ENCODE measurements around the gene MICAL2. TPM values are rescaled to one million over a fixed set of nuclear protein-coding genes. Genes with fewer than 3 reads are reported as not detected.
A peak's percentile ranks its signal among the peaks of the same experiment; 100 is the strongest.

MICAL2 gene
- total RNA-seq, 1 experiment from 2014 or later = 247 TPM

- intact Hi-C loops (cut with micrococcal nuclease; ENCODE audit: unreplicated experiment) = no loop called here
- Mint-ChIP-seq H3K4me3 (ENCODE audit: unreplicated experiment) (no peak overlapping the region), H3K9me3 (ENCODE audit: unreplicated experiment) (peaks cover 14% of the 10 kb centered on the region), H3K36me3 (ENCODE audit: insufficient read depth, unreplicated experiment) (peaks cover 5% of the 10 kb centered on the region), H3K27ac (ENCODE audit: unreplicated experiment) (peak overlapping the region; percentile 78), H3K27me3 (ENCODE audit: insufficient read depth, unreplicated experiment) (no peaks in the 10 kb centered on the region), H3K4me1 (ENCODE audit: low read depth, unreplicated experiment) (peaks cover 68% of the 10 kb centered on the region)
- TF ChIP-seq CTCF (IDR thresholded peaks at IDR 0.05; ENCODE audit: insufficient read depth in 1 of 2, low read depth in 1 of 2, low read length in 1 of 2, severe bottlenecking in 1 of 2, unreplicated experiment in 1 of 2) = no peak
- H3K9me3 ChIP-seq = no peaks in the 10 kb centered on the region
- H3K4me3 ChIP-seq (ENCODE audit: low read depth, low read length) = no peak overlapping the region
- ChIA-PET CTCF (interaction anchor here (1.1 to 1.2 kb wide), 2 partner anchors 21 to 36 kb away, joined by 3 read pairs; partner anchors contain the start of gene MICAL2), POLR2A (no interaction called here)
- H3K36me3 ChIP-seq (ENCODE audit: control insufficient read depth, insufficient read depth, low read length) = no peaks in the 10 kb centered on the region
- H3K4me1 ChIP-seq = peaks cover 82% of the 10 kb centered on the region
- no peaks in the 10 kb centered on the region for H3K27me3 ChIP-seq (replicated peaks; ENCODE audit: control insufficient read depth, insufficient read depth, low read length)
- peak in 1 of 2 experiments; percentile 5 for DNase-seq
- BruUV-seq (replicated peaks) = no TSS peak
Observed at GRCh38 chr11:12089041-12089440, 21.3 kb upstream of the MICAL2 start.

- intact Hi-C loops (cut with micrococcal nuclease; ENCODE audit: unreplicated experiment) = no loop called here
Observed at GRCh38 chr11:12089473-12089872, 20.9 kb upstream of the MICAL2 start.

GRCh38 chr11:12090061-12090591 lies 20.3 kb upstream of the MICAL2 start:
- Mint-ChIP-seq H3K9me3 (ENCODE audit: unreplicated experiment) (peaks cover 9% of the 10 kb centered on the region), H3K4me3 (ENCODE audit: unreplicated experiment) (no peak overlapping the region), H3K27me3 (ENCODE audit: insufficient read depth, unreplicated experiment) (no peaks in the 10 kb centered on the region), H3K36me3 (ENCODE audit: insufficient read depth, unreplicated experiment) (peaks cover 5% of the 10 kb centered on the region), H3K4me1 (ENCODE audit: low read depth, unreplicated experiment) (peaks cover 71% of the 10 kb centered on the region), H3K27ac (ENCODE audit: unreplicated experiment) (peak overlapping the region; percentile 78)
- BruUV-seq (replicated peaks) = TSS peak; percentile 78
- peaks cover 79% of the 10 kb centered on the region for H3K4me1 ChIP-seq
- POLR2A ChIA-PET = no interaction called here
- CTCF ChIA-PET = interaction anchor here (0.7 to 3.3 kb wide), 5 partner anchors 13 to 192 kb away, joined by 3 to 12 read pairs (median 3); partner anchors contain the start of gene MICAL2
- H3K4me3 ChIP-seq (ENCODE audit: low read depth, low read length) = no peak overlapping the region
- intact Hi-C loops (cut with micrococcal nuclease; ENCODE audit: unreplicated experiment) = loop anchor here (1.0 to 2.0 kb wide), 2 partner anchors 21 to 24 kb away; partner anchors contain the start of gene MICAL2
- no peaks in the 10 kb centered on the region for H3K9me3 ChIP-seq
- no peaks in the 10 kb centered on the region for H3K27me3 ChIP-seq (replicated peaks; ENCODE audit: control insufficient read depth, insufficient read depth, low read length)
- no peak for TF ChIP-seq CTCF (IDR thresholded peaks at IDR 0.05; ENCODE audit: insufficient read depth in 1 of 2, low read depth in 1 of 2, low read length in 1 of 2, severe bottlenecking in 1 of 2, unreplicated experiment in 1 of 2)
- H3K36me3 ChIP-seq (ENCODE audit: control insufficient read depth, insufficient read depth, low read length) = no peaks in the 10 kb centered on the region
- DNase-seq = no peak

More at GRCh38 chr11:12089473-12089872, 20.9 kb upstream of the MICAL2 start:
- ChIA-PET CTCF (interaction anchor here (1.1 to 1.2 kb wide), 2 partner anchors 21 to 37 kb away, joined by 3 read pairs; partner anchors contain the start of gene MICAL2), POLR2A (no interaction called here)
- Histone ChIP-seq H3K4me3 (ENCODE audit: low read depth, low read length) (no peak overlapping the region), H3K9me3 (no peaks in the 10 kb centered on the region), H3K27me3 (replicated peaks; ENCODE audit: control insufficient read depth, insufficient read depth, low read length) (no peaks in the 10 kb centered on the region), H3K4me1 (peaks cover 82% of the 10 kb centered on the region), H3K36me3 (ENCODE audit: control insufficient read depth, insufficient read depth, low read length) (no peaks in the 10 kb centered on the region)
- no TSS peak for BruUV-seq (replicated peaks)
- Mint-ChIP-seq H3K36me3 (ENCODE audit: insufficient read depth, unreplicated experiment) (peaks cover 5% of the 10 kb centered on the region), H3K27ac (ENCODE audit: unreplicated experiment) (peak overlapping the region; percentile 78), H3K4me3 (ENCODE audit: unreplicated experiment) (no peak overlapping the region), H3K9me3 (ENCODE audit: unreplicated experiment) (peaks cover 10% of the 10 kb centered on the region), H3K27me3 (ENCODE audit: insufficient read depth, unreplicated experiment) (no peaks in the 10 kb centered on the region), H3K4me1 (ENCODE audit: low read depth, unreplicated experiment) (peaks cover 68% of the 10 kb centered on the region)
- no peak for DNase-seq
- TF ChIP-seq CTCF (IDR thresholded peaks at IDR 0.05; ENCODE audit: insufficient read depth in 1 of 2, low read depth in 1 of 2, low read length in 1 of 2, severe bottlenecking in 1 of 2, unreplicated experiment in 1 of 2) = no peak

Measured in Caco-2 (cell line).